ENCODE measurements around the gene HDDC3.

HDDC3 gene

GRCh38 chr15:90889736-90890456, 42.5 kb downstream of the HDDC3 start:
- no peak for DNase-seq

- no peak for DNase-seq
Measured at GRCh38 chr15:90889313-90889730, 43.0 kb downstream of the HDDC3 start.

GRCh38 chr15:90887037-90887481, 45.3 kb downstream of the HDDC3 start:
- no peak for DNase-seq

- no peak for DNase-seq
Measured at GRCh38 chr15:90886291-90886614, 46.1 kb downstream of the HDDC3 start.

- DNase-seq: peak; percentile 88
Measured at GRCh38 chr15:90885432-90886290, 46.7 kb downstream of the HDDC3 start.

- DNase-seq: no peak
Measured at GRCh38 chr15:90884719-90885431, 47.5 kb downstream of the HDDC3 start.

GRCh38 chr15:90883976-90884718, 48.2 kb downstream of the HDDC3 start, which contains the start of gene FES:
FES (plus strand) TSS chr15:90884504; CDS start chr15:90885046, 542 bp downstream.
- no peak for DNase-seq

GRCh38 chr15:90883526-90883975, 48.8 kb downstream of the HDDC3 start:
- no peak for DNase-seq

GRCh38 chr15:90882781-90883525, 49.4 kb downstream of the HDDC3 start:
- DNase-seq: no peak

- DNase-seq: no peak
Measured at GRCh38 chr15:90881978-90882721, 50.2 kb downstream of the HDDC3 start.

GRCh38 chr15:90881181-90881977, 51.0 kb downstream of the HDDC3 start:
- DNase-seq: no peak

GRCh38 chr15:90880381-90881145, 51.8 kb downstream of the HDDC3 start:
- DNase-seq: no peak
